Right lung (tissue), 10 donors: ENCODE measurements around the gene RPL26. TPM values are rescaled to one million over a fixed set of nuclear protein-coding genes. Genes with fewer than 3 reads are reported as not detected.
A peak's percentile ranks its signal among the peaks of the same experiment; 100 is the strongest.

ENCODE experiments used
- DNase-seq, 2 donors: peaks; one replicate each; pipeline ENCODE4 v3.0.0-alpha.2; 2013
- long read RNA-seq, 8 donors: transcript quantifications; one replicate each; lab custom pipeline, GENCODE V29; 2026
- polyA plus RNA-seq, 5 donors: library from polyadenylated mRNA; unstranded; fragments of 120-200 nt; gene quantifications; one replicate each; pipeline versions ENCODE4 v1.2.1 to v1.2.3, GENCODE V29; 2013; ENCODE audit warnings: inconsistent platforms in 1 of 5, low replicate concordance in 1 of 5; ENCODE audit not compliant: insufficient read length in 5 of 5, insufficient read depth in 1 of 5

Gene RPL26
- polyA plus RNA-seq = 1,000 to 10,000 TPM; 3,093 to 4,232 (median 3,272) TPM
- long read RNA-seq, donor 1, transcript RPL26-203 (2 exons, 569 nt) = minor isoform, 37 of 3,862 reads
- long read RNA-seq, donor 1, transcript RPL26-214 (4 exons, 528 nt) = major isoform, 2,460 of 3,862 reads
- long read RNA-seq, donor 1, transcript RPL26-202 (2 exons, 456 nt) = minor isoform, 221 of 3,862 reads
- long read RNA-seq, donor 1, transcript RPL26-204 (3 exons, 1,002 nt) = minor isoform, 140 of 3,862 reads
- long read RNA-seq, donor 1, partial matches to known transcripts = 869 of 3,862 reads
- long read RNA-seq, donor 1, other reads (novel, unspliced or antisense) = 111 of 3,862 reads
- long read RNA-seq, donor 2, transcript RPL26-204 (3 exons, 1,002 nt) = minor isoform, 47 of 1,988 reads
- long read RNA-seq, donor 2, transcript RPL26-203 (2 exons, 569 nt) = minor isoform, 9 of 1,988 reads
- long read RNA-seq, donor 2, transcript RPL26-202 (2 exons, 456 nt) = minor isoform, 38 of 1,988 reads
- long read RNA-seq, donor 2, transcript RPL26-214 (4 exons, 528 nt) = major isoform, 1,459 of 1,988 reads
- long read RNA-seq, donor 2, partial matches to known transcripts = 340 of 1,988 reads
- long read RNA-seq, donor 2, other reads (novel, unspliced or antisense) = 78 of 1,988 reads
- long read RNA-seq, donor 3, transcript RPL26-204 (3 exons, 1,002 nt) = minor isoform, 52 of 2,168 reads
- long read RNA-seq, donor 3, transcript RPL26-202 (2 exons, 456 nt) = minor isoform, 158 of 2,168 reads
- long read RNA-seq, donor 3, transcript RPL26-203 (2 exons, 569 nt) = minor isoform, 22 of 2,168 reads
- long read RNA-seq, donor 3, transcript RPL26-214 (4 exons, 528 nt) = major isoform, 1,405 of 2,168 reads
- long read RNA-seq, donor 3, partial matches to known transcripts = 424 of 2,168 reads
- long read RNA-seq, donor 3, other reads (novel, unspliced or antisense) = 83 of 2,168 reads
- long read RNA-seq, donor 4, transcript RPL26-202 (2 exons, 456 nt) = minor isoform, 91 of 1,835 reads
- long read RNA-seq, donor 4, transcript RPL26-204 (3 exons, 1,002 nt) = minor isoform, 69 of 1,835 reads
- long read RNA-seq, donor 4, transcript RPL26-214 (4 exons, 528 nt) = major isoform, 1,173 of 1,835 reads
- long read RNA-seq, donor 4, transcript RPL26-208 (2 exons, 534 nt) = minor isoform, 17 of 1,835 reads
- long read RNA-seq, donor 4, partial matches to known transcripts = 432 of 1,835 reads
- long read RNA-seq, donor 4, other reads (novel, unspliced or antisense) = 34 of 1,835 reads
- long read RNA-seq, donor 5, transcript RPL26-214 (4 exons, 528 nt) = major isoform, 3,182 of 4,375 reads
- long read RNA-seq, donor 5, transcript RPL26-202 (2 exons, 456 nt) = minor isoform, 173 of 4,375 reads
- long read RNA-seq, donor 5, transcript RPL26-204 (3 exons, 1,002 nt) = minor isoform, 165 of 4,375 reads
- long read RNA-seq, donor 5, transcript RPL26-203 (2 exons, 569 nt) = minor isoform, 39 of 4,375 reads
- long read RNA-seq, donor 5, partial matches to known transcripts = 606 of 4,375 reads
- long read RNA-seq, donor 5, other reads (novel, unspliced or antisense) = 177 of 4,375 reads
- long read RNA-seq, donor 6, transcript RPL26-202 (2 exons, 456 nt) = minor isoform, 81 of 3,651 reads
- long read RNA-seq, donor 6, transcript RPL26-203 (2 exons, 569 nt) = minor isoform, 23 of 3,651 reads
- long read RNA-seq, donor 6, transcript RPL26-214 (4 exons, 528 nt) = major isoform, 2,778 of 3,651 reads
- long read RNA-seq, donor 6, transcript RPL26-204 (3 exons, 1,002 nt) = minor isoform, 81 of 3,651 reads
- long read RNA-seq, donor 6, partial matches to known transcripts = 513 of 3,651 reads
- long read RNA-seq, donor 6, other reads (novel, unspliced or antisense) = 153 of 3,651 reads
- long read RNA-seq, donor 7, transcript RPL26-214 (4 exons, 528 nt) = major isoform, 1,000 of 1,533 reads
- long read RNA-seq, donor 7, transcript RPL26-204 (3 exons, 1,002 nt) = minor isoform, 33 of 1,533 reads
- long read RNA-seq, donor 7, transcript RPL26-209 (4 exons, 870 nt) = minor isoform, 13 of 1,533 reads
- long read RNA-seq, donor 7, transcript RPL26-202 (2 exons, 456 nt) = minor isoform, 35 of 1,533 reads
- long read RNA-seq, donor 7, partial matches to known transcripts = 391 of 1,533 reads
- long read RNA-seq, donor 7, other reads (novel, unspliced or antisense) = 46 of 1,533 reads
- long read RNA-seq, donor 8, transcript RPL26-203 (2 exons, 569 nt) = minor isoform, 14 of 1,267 reads
- long read RNA-seq, donor 8, transcript RPL26-214 (4 exons, 528 nt) = major isoform, 878 of 1,267 reads
- long read RNA-seq, donor 8, transcript RPL26-202 (2 exons, 456 nt) = minor isoform, 62 of 1,267 reads
- long read RNA-seq, donor 8, transcript RPL26-204 (3 exons, 1,002 nt) = minor isoform, 35 of 1,267 reads
- long read RNA-seq, donor 8, partial matches to known transcripts = 234 of 1,267 reads
- long read RNA-seq, donor 8, other reads (novel, unspliced or antisense) = 39 of 1,267 reads

GRCh38 chr17:8383143-8383822 is at the start of gene RPL26:
RPL26 (minus strand) TSS chr17:8383193; CDS start chr17:8382310, 883 bp downstream.
- peak; percentile 94 to 97 for DNase-seq

DNA sequence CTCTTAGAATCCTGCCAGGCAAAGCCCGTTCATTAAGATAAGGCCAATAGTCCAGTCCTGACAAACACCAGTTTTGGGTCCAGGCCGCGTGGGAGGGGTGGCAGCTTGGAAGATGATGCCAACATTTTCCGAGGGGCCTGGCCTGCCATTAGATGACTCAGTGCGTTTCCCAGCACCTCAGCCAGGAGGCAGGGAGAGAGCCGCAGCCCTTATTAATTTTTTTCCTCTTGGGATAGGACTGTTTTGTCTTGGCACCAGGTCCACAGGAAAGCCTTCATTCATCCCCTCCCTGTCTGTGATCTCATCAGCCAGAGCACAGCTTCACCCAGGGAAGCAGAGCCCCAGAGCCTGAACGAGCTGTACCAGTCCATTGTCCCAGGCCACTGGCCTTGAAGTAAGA is 48.0 kb upstream of the RPL26 start:
- no peak for DNase-seq

DNA sequence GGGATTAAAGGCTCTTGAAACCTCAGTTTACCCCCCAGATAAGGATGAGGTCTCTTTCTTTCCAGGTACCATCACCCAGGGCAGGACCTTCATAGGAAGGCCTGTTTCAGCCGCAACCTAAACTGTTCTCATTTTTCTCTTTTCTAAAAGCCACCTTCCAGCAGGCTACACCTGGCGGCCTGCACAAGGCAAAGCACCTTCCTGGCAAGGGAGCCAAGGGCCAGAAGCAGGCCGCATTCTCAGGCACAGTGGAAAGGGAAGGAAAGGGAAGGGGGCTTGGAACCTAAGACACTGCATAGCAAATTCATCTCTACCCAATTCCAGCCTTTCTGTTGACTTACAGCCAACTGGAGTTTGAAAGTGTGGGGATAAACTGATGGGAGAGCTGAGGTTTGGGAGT is 43.8 kb upstream of the RPL26 start:
- DNase-seq = no peak

- no peak for DNase-seq
These were observed 43.2 kb upstream of the RPL26 start for GRCh38 chr17:8426094-8426720.

DNA sequence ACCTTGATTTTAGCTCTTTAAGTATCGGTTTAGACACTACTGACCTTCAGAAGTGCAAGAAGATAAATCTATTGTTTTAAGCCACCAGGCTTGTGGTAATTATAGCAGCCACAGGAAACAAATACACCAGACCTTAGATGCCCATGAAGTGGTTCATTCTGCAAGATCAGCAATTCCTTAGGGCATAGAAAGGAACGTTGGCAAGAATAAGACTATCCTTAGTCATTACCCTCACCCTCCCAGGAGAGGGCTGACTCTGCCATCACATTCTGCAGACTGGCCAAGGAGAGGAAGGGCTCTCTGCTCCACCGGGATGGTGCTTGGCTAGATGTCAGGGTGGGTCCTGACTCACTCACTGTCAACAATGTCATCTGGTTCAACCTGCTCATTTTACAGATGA is 38.6 kb upstream of the RPL26 start:
- no peak for DNase-seq

DNA sequence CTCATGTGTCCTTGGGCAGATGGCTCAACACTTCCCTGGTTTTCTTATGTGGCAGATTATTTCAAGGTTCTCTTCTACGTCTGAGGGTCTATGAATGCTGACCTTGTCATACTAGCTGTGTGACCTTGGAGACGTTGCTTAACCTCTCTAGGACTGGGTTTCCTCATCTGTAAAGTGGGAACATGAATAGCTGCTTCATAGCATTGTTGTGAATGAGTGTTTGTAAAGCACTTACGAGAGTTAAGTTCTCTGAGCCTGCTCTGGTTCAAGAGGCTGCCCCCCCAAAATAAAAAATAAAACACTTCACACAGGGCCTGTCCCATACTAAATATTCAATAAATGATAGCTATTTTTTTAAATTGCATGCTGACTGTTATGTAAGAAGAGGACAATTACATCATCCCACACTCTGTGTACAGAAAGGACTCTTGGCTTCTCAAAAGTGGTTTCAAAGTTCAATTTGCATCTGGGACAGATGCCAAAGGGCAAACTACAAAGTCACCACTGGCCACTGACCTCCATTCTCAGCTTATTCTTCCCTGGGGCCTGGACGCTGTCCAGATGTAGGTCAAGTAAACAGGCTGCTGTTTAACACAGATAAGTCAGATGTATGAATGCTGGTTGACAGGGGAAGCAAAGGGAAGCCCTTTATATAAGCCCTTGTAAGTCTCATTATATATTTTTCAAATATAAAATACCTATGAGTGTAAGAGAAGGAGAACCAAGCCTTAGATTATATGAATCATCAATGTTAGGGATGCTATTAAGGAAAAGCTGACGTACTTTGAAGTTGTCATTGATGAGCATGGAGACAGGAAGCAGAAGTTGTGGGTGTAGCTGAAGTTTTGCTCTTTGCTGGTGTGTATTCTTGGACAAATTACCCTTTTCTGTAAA is 37.3 kb upstream of the RPL26 start:
- peak; percentile 83 to 85 for DNase-seq

DNA sequence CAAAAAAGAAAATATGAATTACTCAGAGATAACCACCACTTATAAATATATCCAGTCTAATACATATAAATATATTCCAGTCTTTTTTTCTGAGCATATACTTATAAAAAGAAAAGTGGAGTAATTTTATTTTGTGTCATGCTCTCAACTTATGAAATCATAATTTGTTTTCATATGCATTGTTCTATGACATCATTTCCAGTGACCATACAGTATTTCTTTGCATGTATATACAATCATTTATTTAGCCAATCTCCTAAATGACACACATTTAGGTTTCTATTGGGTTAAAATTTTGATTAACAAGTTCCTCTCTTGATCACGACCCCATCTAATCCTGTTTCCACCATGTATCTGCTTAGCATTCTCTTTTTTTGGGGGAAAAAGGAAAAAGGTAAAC is 36.3 kb upstream of the RPL26 start:
- DNase-seq = no peak

GRCh38 chr17:8418471-8418870 is 35.5 kb upstream of the RPL26 start:
- DNase-seq = no peak

GRCh38 chr17:8417806-8418205 is 34.8 kb upstream of the RPL26 start:
- DNase-seq = no peak

DNA sequence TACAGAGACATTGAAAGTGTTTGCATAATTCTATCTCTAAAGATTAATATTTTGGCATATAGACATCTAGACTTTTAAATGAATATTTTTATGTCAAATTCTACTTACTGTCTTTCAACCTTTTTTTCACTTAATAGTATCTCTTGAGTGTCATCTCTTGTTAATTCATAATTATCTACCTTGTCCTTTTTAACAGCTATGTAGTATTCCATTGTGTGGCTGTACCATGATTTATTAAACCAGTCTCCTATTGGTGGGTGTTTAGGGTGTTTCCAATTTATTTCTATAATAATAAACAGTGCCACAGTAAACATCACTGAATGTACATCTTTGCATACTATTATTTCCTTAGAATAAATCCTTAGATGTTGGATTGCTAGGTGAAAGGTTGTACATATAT is 30.9 kb upstream of the RPL26 start:
- DNase-seq = no peak

GRCh38 chr17:8413328-8413727 is 30.3 kb upstream of the RPL26 start:
- no peak for DNase-seq

DNA sequence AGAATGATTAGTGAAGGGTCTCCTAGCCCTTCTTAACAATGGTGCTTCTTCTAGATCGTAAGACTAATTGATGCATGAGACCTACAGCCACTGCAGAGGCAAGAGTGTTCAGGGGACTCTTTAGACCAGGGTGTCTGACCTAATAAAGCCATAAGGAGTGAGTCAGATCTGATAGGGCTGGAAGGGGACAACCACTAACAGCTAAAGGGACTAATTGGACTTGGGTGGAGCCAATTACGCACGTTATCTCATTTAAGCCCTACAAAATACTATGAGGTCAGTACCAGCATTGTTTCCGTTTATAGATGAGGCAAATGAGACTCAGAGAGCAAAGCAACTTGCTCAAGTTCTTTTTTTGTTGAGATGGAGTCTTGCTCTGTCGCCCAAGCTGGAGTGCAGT is 29.1 kb upstream of the RPL26 start:
- DNase-seq = no peak

DNA sequence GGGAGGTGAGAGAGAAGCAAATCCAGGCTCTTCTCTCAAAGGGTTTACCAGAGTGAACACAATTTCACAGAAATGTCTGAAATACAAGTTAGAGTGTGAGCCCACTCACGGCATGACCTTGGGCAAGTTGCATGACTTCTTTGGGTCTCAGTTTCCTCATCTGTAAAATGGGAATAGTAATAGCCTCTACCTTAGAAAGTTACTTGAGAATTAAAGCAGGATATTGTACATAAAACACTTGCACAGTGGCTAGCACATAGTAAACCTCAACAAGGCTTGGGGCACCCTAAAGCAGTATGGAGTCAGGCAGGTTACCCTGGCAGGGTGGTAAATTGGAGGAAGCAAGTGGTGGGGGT is 27.9 kb upstream of the RPL26 start:
- no peak for DNase-seq

DNA sequence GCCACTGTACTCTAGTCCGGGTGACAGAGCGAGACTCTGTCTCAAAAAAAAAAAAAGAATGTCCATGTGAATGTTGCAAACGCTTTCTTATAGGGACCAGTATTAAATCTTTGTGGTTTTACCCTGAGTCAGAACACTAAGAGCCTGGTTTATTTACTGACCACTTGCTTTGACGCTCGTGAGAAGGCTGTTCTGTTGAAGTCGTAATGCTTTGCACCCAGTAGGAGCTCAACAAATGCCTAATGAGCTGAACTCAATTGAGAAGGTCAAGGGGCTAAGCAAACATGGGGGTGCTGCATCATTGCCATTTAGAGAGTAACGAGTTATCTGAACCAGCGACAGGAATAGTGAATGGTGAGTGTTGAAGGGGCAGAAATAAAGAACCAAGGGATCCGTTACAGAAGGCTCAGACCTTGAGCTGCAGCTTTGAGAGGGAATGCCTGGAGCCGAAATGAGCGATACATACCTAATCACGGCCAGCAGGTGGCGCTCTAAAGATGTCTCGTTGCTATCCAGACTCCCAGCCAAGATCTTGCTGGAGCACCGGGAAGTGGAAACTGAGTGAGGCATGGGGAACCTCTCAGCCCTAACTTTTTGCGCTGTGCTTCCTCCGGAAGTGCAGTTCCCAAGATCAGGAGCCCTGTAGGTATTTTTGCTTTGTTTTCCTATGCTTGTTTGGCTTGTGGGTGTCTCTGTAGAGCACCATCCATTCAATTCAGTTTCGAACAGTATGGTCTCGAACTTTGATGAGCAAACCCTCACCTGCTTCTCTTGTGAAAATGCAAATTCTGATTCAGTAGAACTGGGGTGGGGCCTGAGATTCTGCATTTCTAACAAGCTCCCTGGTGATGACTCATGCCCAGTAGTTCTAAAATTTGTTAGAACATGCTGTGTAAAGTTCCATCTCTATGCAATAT is 27.2 kb upstream of the RPL26 start:
- DNase-seq = peak; percentile 78 to 89

DNA sequence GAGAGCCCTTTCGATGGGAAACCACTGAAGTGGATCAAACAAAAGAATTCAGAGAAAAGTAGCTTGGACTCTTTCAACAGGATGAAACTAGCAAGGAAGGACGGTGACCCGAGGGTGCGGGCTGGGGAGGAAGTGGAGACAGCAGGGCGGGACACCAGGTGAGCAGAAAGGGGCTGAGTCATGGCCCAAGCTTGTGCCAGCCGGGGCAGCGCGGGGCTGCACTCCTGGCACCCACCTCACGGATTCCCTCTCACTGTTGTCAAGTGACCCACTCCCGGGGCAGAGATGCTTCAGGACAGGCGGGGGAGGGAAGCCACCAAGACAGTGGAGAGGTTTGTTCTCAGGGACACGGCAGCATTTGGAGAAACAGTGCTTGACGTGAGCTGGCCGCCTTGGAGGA is 25.4 kb upstream of the RPL26 start:
- DNase-seq = no peak

DNA sequence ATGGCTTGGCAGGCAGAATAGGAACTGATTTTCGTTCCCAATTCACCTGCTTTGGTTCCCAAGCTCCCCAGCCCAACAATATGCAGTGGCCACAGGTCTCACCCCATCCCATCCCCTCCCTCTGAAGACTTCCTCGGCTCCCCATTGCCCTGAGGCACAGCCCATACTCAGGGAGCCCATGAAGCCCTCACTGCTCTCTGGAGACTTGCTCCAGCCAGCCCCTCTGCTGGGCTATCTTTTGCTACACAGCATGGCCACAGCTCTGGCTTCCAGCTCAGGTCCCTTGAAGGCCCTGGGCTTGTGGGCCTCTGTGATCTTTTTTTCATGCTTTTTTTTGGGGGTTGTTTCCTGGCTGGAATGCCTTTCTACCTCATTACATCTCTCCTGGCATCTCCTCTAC is 23.2 kb upstream of the RPL26 start:
- no peak for DNase-seq
